Measurements from ENCODE around the gene SMIM14. TPM values are rescaled to one million over a fixed set of nuclear protein-coding genes. Genes with fewer than 3 reads are reported as not detected.

SMIM14 gene
- total and polyA plus RNA-seq, 2 of the 8 experiments (the other 6 are each of a cell fraction or from before 2014, with no cell fraction given), result 29.1 to 31.0 TPM

GRCh38 chr4:39620551-39621313 is 17.9 kb downstream of the SMIM14 start:
- H4K8ac ChIP-seq (ENCODE audit: extremely low read depth, insufficient read depth, low read length), result no peak overlapping the region
- WGBS, 2 experiments (ENCODE audit: extremely low coverage in 1 of 2, insufficient coverage in 1 of 2, insufficient read length in 1 of 2, insufficient replicate concordance in 2 of 2, low coverage in 1 of 2, low lambda C conversion rate in 2 of 2, missing lambda C conversion rate in 1 of 2), result 88% methylated on average over 4 of the region's 4 CpGs; no CpG with 5 or more reads in 1 of the 2 experiments
- no peak overlapping the region for H3K23ac ChIP-seq (ENCODE audit: insufficient read length)
- FAIRE-seq (no peak), DNase-seq (ENCODE audit: low read depth in 1 of 2, low spot score in 2 of 2) (no peak)
- H3K9ac ChIP-seq (replicated peaks in 1 of 4; ENCODE audit: extremely low read depth in 1 of 4, low read depth in 3 of 4, low read length in 3 of 4), result no peak overlapping the region
- POLR2A ChIA-PET (ENCODE audit: partially characterized antibody), result interaction anchor here (0.7 to 2.5 kb wide), 3 partner anchors 9 to 28 kb away, joined by 3 to 5 read pairs (median 4); no protein-coding TSS in a partner anchor
- H2AK5ac ChIP-seq (ENCODE audit: low read depth, low read length), result no peak overlapping the region
- no peak overlapping the region for H3K14ac ChIP-seq (ENCODE audit: insufficient read length)
- H3K79me2 ChIP-seq (ENCODE audit: control insufficient read depth in 1 of 2, insufficient read depth in 2 of 2, low read length in 2 of 2), result peaks cover 0 to 30% of the 10 kb centered on the region in 2 experiments; a peak in 2 of 4 replicates
- no peak overlapping the region for H4K91ac ChIP-seq (replicated peaks; ENCODE audit: insufficient read length, low read length)
- H4K5ac ChIP-seq (ENCODE audit: insufficient read length, low read depth, low read length), result no peak overlapping the region
- no peak overlapping the region for H3K4me2 ChIP-seq (ENCODE audit: insufficient read depth in 1 of 2, low read depth in 2 of 2, low read length in 2 of 2)
- CTCF ChIA-PET (ENCODE audit: partially characterized antibody), result interaction anchor here (1.1 kb wide), 1 partner anchor 8 kb away, joined by 3 read pairs; no protein-coding TSS in a partner anchor
- no peak overlapping the region for H3K56ac ChIP-seq (replicated peaks; ENCODE audit: insufficient read length, low read depth, low read length)
- H2BK15ac ChIP-seq (ENCODE audit: low read length), result no peak overlapping the region
- no peak overlapping the region for H3K4ac ChIP-seq (replicated peaks; ENCODE audit: insufficient read length, low read depth, low read length)
- H3K4me3 ChIP-seq (ENCODE audit: extremely low read depth in 1 of 4, insufficient read depth in 2 of 4, low read depth in 3 of 4, low read length in 4 of 4), result no peak overlapping the region
- H2BK120ac ChIP-seq (replicated peaks; ENCODE audit: low read depth, low read length), result no peak overlapping the region
- no peak overlapping the region for H2AFZ ChIP-seq (ENCODE audit: low read length)
- H3K4me1 ChIP-seq (replicated peaks in 1 of 4; ENCODE audit: control insufficient read depth in 3 of 4, insufficient read depth in 4 of 4, low read length in 3 of 4), result peaks cover 0 to 3% (median 0%) of the 10 kb centered on the region in 4 experiments; a peak in 2 of 7 replicates
- no peak overlapping the region for H3K27ac ChIP-seq (ENCODE audit: low read depth, low read length)
- no peak overlapping the region for H2BK20ac ChIP-seq (ENCODE audit: low read length)
- no peak overlapping the region for H3K18ac ChIP-seq (ENCODE audit: extremely low read depth, low read length)
- no peak overlapping the region for H2BK5ac ChIP-seq (ENCODE audit: low read depth, low read length)
- no peaks in the 10 kb centered on the region for H3K79me1 ChIP-seq (ENCODE audit: low read depth, low read length)
- H3K36me3 ChIP-seq (ENCODE audit: control insufficient read depth in 2 of 4, insufficient read depth in 4 of 4, low read length in 3 of 4), result no peaks in the 10 kb centered on the region
- no peaks in the 10 kb centered on the region for H3K23me2 ChIP-seq (ENCODE audit: low read depth, low read length)
- no peak overlapping the region for H2BK12ac ChIP-seq (ENCODE audit: low read depth, low read length)
- H4K20me1 ChIP-seq (replicated peaks in 1 of 2; ENCODE audit: control insufficient read depth in 1 of 2, insufficient read depth in 2 of 2, low read length in 2 of 2), result peaks cover 0 to 2% of the 10 kb centered on the region in 2 experiments
- no peaks in the 10 kb centered on the region for H3K27me3 ChIP-seq (replicated peaks in 1 of 4; ENCODE audit: control insufficient read depth in 3 of 4, extremely low read depth in 1 of 4, insufficient read depth in 3 of 4, low read length in 3 of 4)
- H3K9me3 ChIP-seq (ENCODE audit: insufficient read depth in 2 of 2, low read depth in 1 of 2, low read length in 1 of 2), result no peaks in the 10 kb centered on the region
- TF ChIP-seq NRF1 (IDR thresholded peaks at IDR 0.05; ENCODE audit: low read depth, low read length) (no peak), PHF8 (conservative IDR thresholded peaks at IDR 0.05; ENCODE audit: low read depth, low read length) (no peak), E2F6 (IDR thresholded peaks at IDR 0.05) (no peak), SRF (IDR thresholded peaks at IDR 0.05; ENCODE audit: low read depth, low read length) (no peak), RFX5 (IDR thresholded peaks at IDR 0.05; ENCODE audit: borderline replicate concordance, low read depth, low read length) (no peak), BACH1 (IDR thresholded peaks at IDR 0.05; ENCODE audit: low read length) (no peak), BCL11A (IDR thresholded peaks at IDR 0.05; ENCODE audit: low read depth in 2 of 2, low read length in 2 of 2) (no peak)
